Trophoblast cell (in vitro differentiated cells and primary cell): ENCODE measurements around the gene WDR72.
"Not testable (repeated sequence)": the region's sequence is repeated elsewhere in the genome, so short reads cannot be mapped to it uniquely, and the experiment has no call there.

Experiments
- DNase-seq, 2 donors: peaks; one replicate each; pipeline ENCODE4 v3.0.0-alpha.2; 2016
- H2AFZ ChIP-seq: 2 replicates; pipeline ENCODE4 v1.6.1; 2013; ENCODE audit warnings: low read length, moderate library complexity, mild to moderate bottlenecking; ENCODE audit not compliant: insufficient read depth, poor library complexity
- H2AK5ac ChIP-seq: 2 replicates; pipeline ENCODE4 v1.6.1; 2013; ENCODE audit warnings: mild to moderate bottlenecking, low read length
- H2BK120ac ChIP-seq: 2 replicates; pipeline ENCODE4 v1.6.1; 2013; ENCODE audit warnings: low read length, mild to moderate bottlenecking, moderate library complexity; ENCODE audit not compliant: insufficient read depth, poor library complexity
- H2BK12ac ChIP-seq: 2 replicates; pipeline ENCODE4 v1.6.1; 2013; ENCODE audit warnings: mild to moderate bottlenecking, low read length, moderate library complexity
- H2BK5ac ChIP-seq: 2 replicates; pipeline ENCODE4 v1.6.1; 2013; ENCODE audit warnings: low read length, low read depth, moderate library complexity, mild to moderate bottlenecking; ENCODE audit not compliant: poor library complexity
- H3K14ac ChIP-seq: 2 replicates; pipeline ENCODE4 v1.6.1; 2013; ENCODE audit warnings: mild to moderate bottlenecking, low read length
- H3K18ac ChIP-seq: 2 replicates; pipeline ENCODE4 v1.6.1; 2013; ENCODE audit warnings: mild to moderate bottlenecking, low read length
- H3K23ac ChIP-seq: 2 replicates; pipeline ENCODE4 v1.6.1; 2013; ENCODE audit warnings: low read length
- H3K27ac ChIP-seq: 2 replicates; pipeline ENCODE4 v1.5.1; 2013; ENCODE audit warnings: low read depth, mild to moderate bottlenecking, inconsistent platforms, low read length, moderate library complexity
- H3K27me3 ChIP-seq: 2 replicates; pipeline ENCODE4 v1.6.1; 2013; ENCODE audit warnings: inconsistent platforms, mild to moderate bottlenecking, low read length, moderate library complexity; ENCODE audit not compliant: insufficient read depth
- H3K36me3 ChIP-seq, 2 experiments: 1 replicate in 1 of 2; 2 replicates in 1 of 2; pipeline ENCODE4 v1.6.1; 2013; ENCODE audit warnings: low read length in 2 of 2, mild to moderate bottlenecking in 2 of 2, moderate library complexity in 1 of 2; ENCODE audit not compliant: insufficient read depth in 2 of 2, control insufficient read depth in 1 of 2
- H3K4ac ChIP-seq: 2 replicates; pipeline ENCODE4 v1.6.1; 2013; ENCODE audit warnings: low read depth, mild to moderate bottlenecking, low read length, moderate library complexity
- H3K4me1 ChIP-seq, 2 experiments: 1 replicate in 1 of 2; 2 replicates in 1 of 2; pipeline ENCODE4 v1.6.1; 2013; ENCODE audit warnings: low read length in 2 of 2, mild to moderate bottlenecking in 2 of 2, moderate library complexity in 1 of 2; ENCODE audit not compliant: insufficient read depth in 2 of 2, control insufficient read depth in 1 of 2
- H3K4me2 ChIP-seq: 2 replicates; pipeline ENCODE4 v1.6.1; 2013; ENCODE audit warnings: inconsistent platforms, mild to moderate bottlenecking, low read length, moderate library complexity
- H3K4me3 ChIP-seq: 2 replicates; pipeline ENCODE4 v1.5.1; 2013; ENCODE audit warnings: mild to moderate bottlenecking, low read depth, low read length, inconsistent platforms
- H3K79me1 ChIP-seq: one replicate; pipeline ENCODE4 v1.6.1; 2013; ENCODE audit warnings: low read length
- H3K79me2 ChIP-seq: 2 replicates; pipeline ENCODE4 v1.6.1; 2013; ENCODE audit warnings: low read length, mild to moderate bottlenecking; ENCODE audit not compliant: control insufficient read depth, insufficient read depth, poor library complexity
- H3K9ac ChIP-seq: 2 replicates; pipeline ENCODE4 v1.6.1; 2013; ENCODE audit warnings: mild to moderate bottlenecking, low read length
- H3K9me3 ChIP-seq: 2 replicates; pipeline ENCODE4 v1.6.1; 2013; ENCODE audit warnings: low read depth, mild to moderate bottlenecking, control low read depth, inconsistent platforms, low read length; ENCODE audit not compliant: insufficient read depth
- H4K12ac ChIP-seq: 2 replicates; pipeline ENCODE4 v1.6.1; 2013; ENCODE audit warnings: low read depth, mild to moderate bottlenecking, low read length, moderate library complexity
- H4K8ac ChIP-seq: 2 replicates; pipeline ENCODE4 v1.6.1; 2013; ENCODE audit warnings: low read depth, mild to moderate bottlenecking, low read length, moderate library complexity
- H4K91ac ChIP-seq: one replicate; pipeline ENCODE4 v1.6.1; 2013; ENCODE audit warnings: low read depth, mild to moderate bottlenecking, low read length, moderate library complexity
- WGBS: extraction: QIAGEN DNeasy Blood & Tissue Kit; methylation state at CpG from one replicate; pipeline ENCODE4 v1.1.7; 2013; ENCODE audit warnings: missing lambda C conversion rate; ENCODE audit not compliant: insufficient read length, insufficient coverage; ENCODE audit errors: extremely low coverage; 5-methylcytosine and 5-hydroxymethylcytosine counted together

Gene WDR72

DNA sequence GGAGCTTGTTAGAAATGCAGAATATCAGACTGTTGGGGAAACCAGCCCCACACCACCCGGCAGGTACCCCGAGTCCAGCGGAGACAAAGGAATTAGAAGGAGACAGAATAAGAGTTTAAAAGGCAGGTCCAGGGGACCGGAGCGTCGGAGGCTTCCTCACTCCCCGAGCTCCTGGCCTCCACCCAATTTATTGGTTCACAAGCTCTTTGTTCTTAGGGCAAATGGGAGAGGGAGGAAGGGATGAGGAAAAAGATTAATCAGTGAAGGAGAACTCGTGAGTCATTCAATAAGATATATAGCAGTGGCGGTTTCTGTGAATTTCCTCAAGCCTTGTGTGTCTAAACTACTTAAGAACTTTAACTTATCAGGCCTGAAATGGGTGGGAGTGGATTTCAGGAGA lies 32.1 kb upstream of the WDR72 start:
- Histone ChIP-seq H3K23ac (no peak overlapping the region), H3K18ac (no peak overlapping the region), H2AK5ac (no peak overlapping the region), H4K12ac (no peak overlapping the region), H3K79me2 (no peaks in the 10 kb centered on the region), H3K36me3 (no peaks in the 10 kb centered on the region), H3K79me1 (no peaks in the 10 kb centered on the region), H4K8ac (no peak overlapping the region), H2BK5ac (no peak overlapping the region), H3K27me3 (no peaks in the 10 kb centered on the region), H3K4me3 (no peak overlapping the region), H2BK120ac (no peak overlapping the region), H2AFZ (no peak overlapping the region), H3K4me1 (no peaks in the 10 kb centered on the region), H2BK12ac (no peak overlapping the region), H4K91ac (no peak overlapping the region), H3K4ac (no peak overlapping the region), H3K9ac (no peak overlapping the region), H3K4me2 (no peak overlapping the region), H3K9me3 (no peaks in the 10 kb centered on the region), H3K27ac (no peak overlapping the region), H3K14ac (no peak overlapping the region)
- WGBS, result no CpG with 5 or more reads among the region's 9 CpGs
- DNase-seq, result no peak

GRCh38 chr15:53789654-53790375 lies 30.4 kb upstream of the WDR72 start:
- no peak overlapping the region for H3K27ac ChIP-seq
- H3K27me3 ChIP-seq, result no peaks in the 10 kb centered on the region
- no peak overlapping the region for H2AK5ac ChIP-seq
- no peak overlapping the region for H4K8ac ChIP-seq
- H4K12ac ChIP-seq, result no peak overlapping the region
- no peaks in the 10 kb centered on the region for H3K4me1 ChIP-seq
- H3K36me3 ChIP-seq, result no peaks in the 10 kb centered on the region
- H3K79me1 ChIP-seq, result no peaks in the 10 kb centered on the region
- no peak overlapping the region for H3K4me2 ChIP-seq
- no peak overlapping the region for H2BK12ac ChIP-seq
- no peak overlapping the region for H3K23ac ChIP-seq
- no peak overlapping the region for H2BK120ac ChIP-seq
- no peaks in the 10 kb centered on the region for H3K79me2 ChIP-seq
- no peak overlapping the region for H2AFZ ChIP-seq
- no peak overlapping the region for H2BK5ac ChIP-seq
- H3K4ac ChIP-seq, result no peak overlapping the region
- H3K14ac ChIP-seq, result no peak overlapping the region
- no peak overlapping the region for H3K18ac ChIP-seq
- no peak for DNase-seq
- no peak overlapping the region for H3K9ac ChIP-seq
- no peak overlapping the region for H3K4me3 ChIP-seq
- H3K9me3 ChIP-seq, result no peaks in the 10 kb centered on the region
- H4K91ac ChIP-seq, result no peak overlapping the region
- WGBS, result no CpG with 5 or more reads among the region's 2 CpGs

GRCh38 chr15:53786401-53786800 lies 26.9 kb upstream of the WDR72 start:
- Histone ChIP-seq H3K18ac (no peak overlapping the region), H2BK5ac (no peak overlapping the region), H3K79me1 (no peaks in the 10 kb centered on the region), H2BK12ac (no peak overlapping the region), H3K79me2 (no peaks in the 10 kb centered on the region), H3K27me3 (no peaks in the 10 kb centered on the region), H3K27ac (no peak overlapping the region), H2AFZ (no peak overlapping the region), H2BK120ac (no peak overlapping the region), H2AK5ac (no peak overlapping the region), H3K9me3 (no peaks in the 10 kb centered on the region), H3K14ac (no peak overlapping the region), H3K4me3 (no peak overlapping the region), H4K12ac (no peak overlapping the region), H3K4ac (no peak overlapping the region), H3K4me1 (no peaks in the 10 kb centered on the region), H3K4me2 (no peak overlapping the region), H3K36me3 (no peaks in the 10 kb centered on the region), H4K8ac (no peak overlapping the region), H4K91ac (no peak overlapping the region), H3K9ac (no peak overlapping the region), H3K23ac (no peak overlapping the region)
- no peak for DNase-seq
- no CpG with 5 or more reads among the region's 2 CpGs for WGBS

GRCh38 chr15:53785241-53785640 lies 25.8 kb upstream of the WDR72 start:
- no CpG with 5 or more reads among the region's 2 CpGs for WGBS
- H3K23ac ChIP-seq, H3K14ac ChIP-seq, H2BK5ac ChIP-seq, H3K4me2 ChIP-seq, H2AK5ac ChIP-seq, H3K9ac ChIP-seq, DNase-seq, H3K36me3 ChIP-seq, H3K27ac ChIP-seq, H3K18ac ChIP-seq, H3K27me3 ChIP-seq, H2BK120ac ChIP-seq, H2BK12ac ChIP-seq, H3K79me1 ChIP-seq, H3K4me3 ChIP-seq, H3K9me3 ChIP-seq, H3K79me2 ChIP-seq, H3K4me1 ChIP-seq, H4K8ac ChIP-seq, H4K91ac ChIP-seq, H2AFZ ChIP-seq, H3K4ac ChIP-seq, H4K12ac ChIP-seq: not testable (repeated sequence)
